ENCODE data around the gene SH3BP1.
A peak's percentile ranks its signal among the peaks of the same experiment; 100 is the strongest.

DNA sequence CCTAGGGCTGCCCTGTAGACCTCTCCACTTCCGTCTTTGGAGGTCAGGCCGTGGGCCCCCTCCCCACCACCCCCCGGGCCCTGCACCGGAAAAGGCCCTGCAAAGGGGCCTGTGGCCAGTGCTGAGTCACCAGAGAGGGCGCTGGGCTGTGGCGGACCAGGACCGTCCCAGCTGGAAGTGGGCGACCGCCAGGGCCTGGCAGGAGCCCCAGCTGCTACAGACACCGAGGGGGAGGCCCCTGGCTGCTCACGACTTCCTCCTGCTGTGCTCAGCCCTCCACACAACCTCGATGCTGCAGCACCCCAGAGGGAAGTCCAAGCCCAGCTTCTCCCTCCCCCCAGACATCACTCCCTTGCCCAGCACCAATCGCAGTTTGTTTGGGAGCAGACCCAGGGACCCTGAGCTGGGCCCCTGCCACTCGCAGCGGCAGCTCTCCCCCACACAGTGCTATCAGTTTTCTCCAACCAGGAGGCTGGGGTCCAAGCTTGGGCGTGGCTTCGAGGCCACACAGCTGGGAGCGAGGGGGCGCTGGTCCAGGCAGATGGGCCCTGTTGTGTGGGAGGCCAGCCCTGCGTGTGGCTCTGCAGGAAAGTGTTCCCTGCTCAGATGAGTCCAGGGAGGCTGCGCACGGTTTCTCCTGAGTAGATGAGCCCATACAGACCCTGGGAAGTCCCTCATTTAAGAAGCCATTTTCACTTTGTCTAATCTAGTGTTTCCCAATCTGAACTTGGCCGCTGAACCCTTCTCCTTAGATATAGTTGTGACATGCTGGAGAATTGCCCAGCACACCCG is 5.6 kb upstream of the SH3BP1 start:
- TF ChIP-seq, protein P1, sequence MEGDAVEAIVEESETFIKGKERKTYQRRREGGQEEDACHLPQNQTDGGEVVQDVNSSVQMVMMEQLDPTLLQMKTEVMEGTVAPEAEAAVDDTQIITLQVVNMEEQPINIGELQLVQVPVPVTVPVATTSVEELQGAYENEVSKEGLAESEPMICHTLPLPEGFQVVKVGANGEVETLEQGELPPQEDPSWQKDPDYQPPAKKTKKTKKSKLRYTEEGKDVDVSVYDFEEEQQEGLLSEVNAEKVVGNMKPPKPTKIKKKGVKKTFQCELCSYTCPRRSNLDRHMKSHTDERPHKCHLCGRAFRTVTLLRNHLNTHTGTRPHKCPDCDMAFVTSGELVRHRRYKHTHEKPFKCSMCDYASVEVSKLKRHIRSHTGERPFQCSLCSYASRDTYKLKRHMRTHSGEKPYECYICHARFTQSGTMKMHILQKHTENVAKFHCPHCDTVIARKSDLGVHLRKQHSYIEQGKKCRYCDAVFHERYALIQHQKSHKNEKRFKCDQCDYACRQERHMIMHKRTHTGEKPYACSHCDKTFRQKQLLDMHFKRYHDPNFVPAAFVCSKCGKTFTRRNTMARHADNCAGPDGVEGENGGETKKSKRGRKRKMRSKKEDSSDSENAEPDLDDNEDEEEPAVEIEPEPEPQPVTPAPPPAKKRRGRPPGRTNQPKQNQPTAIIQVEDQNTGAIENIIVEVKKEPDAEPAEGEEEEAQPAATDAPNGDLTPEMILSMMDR (conservative IDR thresholded peaks at IDR 0.05; ENCODE audit: low read depth, low read length) = peak; percentile 32; the same call in 1 of the 2 replicates
- no peak for TF ChIP-seq EZH2 (IDR thresholded peaks at IDR 0.05; ENCODE audit: borderline replicate concordance, low read depth, low read length, poor library complexity, severe bottlenecking)
